GM19193 (cell line): ENCODE data around the gene VPS26B.

ENCODE experiments used
- POLR2A ChIP-seq: IDR thresholded peaks from 4 replicates; pipeline ENCODE4 v1.6.1; 2011; ENCODE audit not compliant: insufficient read depth, insufficient read length; ENCODE audit errors: extremely low read depth

Gene VPS26B

GRCh38 chr11:134271978-134272377, 47.5 kb downstream of the VPS26B start:
- no peak for TF ChIP-seq POLR2A

- no peak for TF ChIP-seq POLR2A
Measured at GRCh38 chr11:134272381-134273316, 48.2 kb downstream of the VPS26B start.

- no peak for TF ChIP-seq POLR2A
Measured at GRCh38 chr11:134273317-134273712, 48.8 kb downstream of the VPS26B start.

- no peak for TF ChIP-seq POLR2A
Measured at GRCh38 chr11:134275188-134275533, 50.7 kb downstream of the VPS26B start.

- TF ChIP-seq POLR2A, result no peak
Measured at GRCh38 chr11:134275534-134276395, 51.3 kb downstream of the VPS26B start, which contains the start of gene GLB1L3. Gene GLB1L3 (plus strand): TSS chr11:134276379. CDS start chr11:134276741, 362 bp downstream.

- TF ChIP-seq POLR2A, result no peak
Measured at GRCh38 chr11:134276396-134277182, 52.1 kb downstream of the VPS26B start.

GRCh38 chr11:134277183-134278001, 52.9 kb downstream of the VPS26B start:
- no peak for TF ChIP-seq POLR2A

- TF ChIP-seq POLR2A, result no peak
Measured at GRCh38 chr11:134278356-134278755, 53.9 kb downstream of the VPS26B start.

GRCh38 chr11:134282121-134283045, 57.9 kb downstream of the VPS26B start:
- TF ChIP-seq POLR2A, result no peak

- TF ChIP-seq POLR2A, result no peak
Measured at GRCh38 chr11:134283461-134284230, 59.2 kb downstream of the VPS26B start.

GRCh38 chr11:134287561-134287960, 63.1 kb downstream of the VPS26B start:
- TF ChIP-seq POLR2A, result no peak

GRCh38 chr11:134288486-134288885, 64.0 kb downstream of the VPS26B start:
- TF ChIP-seq POLR2A, result no peak
